Measurements from ENCODE around the gene SNAI1.
"Not testable (repeated sequence)": the region's sequence is repeated elsewhere in the genome, so short reads cannot be mapped to it uniquely, and the experiment has no call there.

Gene SNAI1

GRCh38 chr20:49985617-49986016 is 2.8 kb downstream of the SNAI1 start:
- DNase-seq (ENCODE audit: low read depth in 3 of 3, low spot score in 1 of 3), result no peak

- DNase-seq (ENCODE audit: low read depth in 3 of 3, low spot score in 1 of 3), result no peak
Observed at GRCh38 chr20:49986049-49986448, 3.3 kb downstream of the SNAI1 start.

- DNase-seq (ENCODE audit: low read depth in 3 of 3, low spot score in 1 of 3), result no peak
Observed at GRCh38 chr20:49987015-49987867, 4.5 kb downstream of the SNAI1 start.

- DNase-seq (ENCODE audit: low read depth in 3 of 3, low spot score in 1 of 3), result no peak
Observed at GRCh38 chr20:49987868-49988690, 5.3 kb downstream of the SNAI1 start.

GRCh38 chr20:49989234-49990065 is 6.7 kb downstream of the SNAI1 start:
- DNase-seq (ENCODE audit: low read depth in 3 of 3, low spot score in 1 of 3), result no peak

- no peak for DNase-seq (ENCODE audit: low read depth in 3 of 3, low spot score in 1 of 3)
Observed at GRCh38 chr20:49990271-49990720, 7.5 kb downstream of the SNAI1 start.

- DNase-seq (ENCODE audit: low read depth in 3 of 3, low spot score in 1 of 3), result no peak
Observed at GRCh38 chr20:49993301-49993751, 10.5 kb downstream of the SNAI1 start.

GRCh38 chr20:49995586-49995985 is 12.8 kb downstream of the SNAI1 start:
- DNase-seq (ENCODE audit: low read depth in 3 of 3, low spot score in 1 of 3), result no peak

GRCh38 chr20:49998478-49999188 is 15.9 kb downstream of the SNAI1 start:
- DNase-seq (ENCODE audit: low read depth in 3 of 3, low spot score in 1 of 3), result not testable (repeated sequence)

- DNase-seq (ENCODE audit: low read depth in 3 of 3, low spot score in 1 of 3), result no peak
Observed at GRCh38 chr20:49999329-49999728, 16.5 kb downstream of the SNAI1 start.

GRCh38 chr20:50000548-50001222 is 17.9 kb downstream of the SNAI1 start:
- DNase-seq (ENCODE audit: low read depth in 3 of 3, low spot score in 1 of 3), result not testable (repeated sequence)

- no peak for DNase-seq (ENCODE audit: low read depth in 3 of 3, low spot score in 1 of 3)
Observed at GRCh38 chr20:50001784-50002311, 19.1 kb downstream of the SNAI1 start.

- no peak for DNase-seq (ENCODE audit: low read depth in 3 of 3, low spot score in 1 of 3)
Observed at GRCh38 chr20:50003253-50003656, 20.5 kb downstream of the SNAI1 start.

GRCh38 chr20:50004229-50004628 is 21.4 kb downstream of the SNAI1 start:
- no peak for DNase-seq (ENCODE audit: low read depth in 3 of 3, low spot score in 1 of 3)

- DNase-seq (ENCODE audit: low read depth in 3 of 3, low spot score in 1 of 3), result no peak
Observed at GRCh38 chr20:50005471-50005981, 22.7 kb downstream of the SNAI1 start.

- DNase-seq (ENCODE audit: low read depth in 3 of 3, low spot score in 1 of 3), result no peak
Observed at GRCh38 chr20:50007369-50007768, 24.6 kb downstream of the SNAI1 start.

GRCh38 chr20:50008007-50008406 is 25.2 kb downstream of the SNAI1 start:
- no peak for DNase-seq (ENCODE audit: low read depth in 3 of 3, low spot score in 1 of 3)

- DNase-seq (ENCODE audit: low read depth in 3 of 3, low spot score in 1 of 3), result no peak
Observed at GRCh38 chr20:50009521-50010454, 27.0 kb downstream of the SNAI1 start.
